ENCODE data around the gene ADGRL1.

Gene ADGRL1

GRCh38 chr19:14138576-14139265 lies 67.2 kb downstream of the ADGRL1 start:
- DNase-seq, result no peak

GRCh38 chr19:14136509-14137281 lies 69.3 kb downstream of the ADGRL1 start, which contains the start of gene ASF1B:
TSS of gene ASF1B (minus strand) at chr19:14136589. CDS start at chr19:14136456, 133 bp downstream.
- peak; percentile 98 for DNase-seq

GRCh38 chr19:14135985-14136508 lies 69.9 kb downstream of the ADGRL1 start:
- no peak for DNase-seq

- no peak for DNase-seq
Measured at GRCh38 chr19:14135355-14135754, 70.6 kb downstream of the ADGRL1 start.

- no peak for DNase-seq
Measured at GRCh38 chr19:14127929-14128509, 78.0 kb downstream of the ADGRL1 start.

GRCh38 chr19:14127176-14127575 lies 78.8 kb downstream of the ADGRL1 start:
- DNase-seq, result no peak

GRCh38 chr19:14122924-14123323 lies 83.0 kb downstream of the ADGRL1 start:
- DNase-seq, result no peak

GRCh38 chr19:14120497-14120780 lies 85.5 kb downstream of the ADGRL1 start:
- DNase-seq, result no peak

- no peak for DNase-seq
Measured at GRCh38 chr19:14119644-14120496, 86.1 kb downstream of the ADGRL1 start.

GRCh38 chr19:14119146-14119545 lies 86.8 kb downstream of the ADGRL1 start:
- no peak for DNase-seq

- peak; percentile 55 for DNase-seq
Measured at GRCh38 chr19:14118165-14119051, 87.6 kb downstream of the ADGRL1 start.

- peak; percentile 98 for DNase-seq
Measured at GRCh38 chr19:14117668-14118164, 88.3 kb downstream of the ADGRL1 start, which contains the start of gene PRKACA. TSS of gene PRKACA (minus strand) at chr19:14117762. CDS start at chr19:14117547, 215 bp downstream.

- DNase-seq, result peak; percentile 27
Measured at GRCh38 chr19:14116918-14117578, 88.9 kb downstream of the ADGRL1 start.

GRCh38 chr19:14116525-14116917 lies 89.4 kb downstream of the ADGRL1 start:
- no peak for DNase-seq

GRCh38 chr19:14115756-14116155 lies 90.2 kb downstream of the ADGRL1 start:
- no peak for DNase-seq

GRCh38 chr19:14114854-14115253 lies 91.1 kb downstream of the ADGRL1 start:
- peak; percentile 65 for DNase-seq

- no peak for DNase-seq
Measured at GRCh38 chr19:14114439-14114838, 91.5 kb downstream of the ADGRL1 start.

- peak; percentile 43 for DNase-seq
Measured at GRCh38 chr19:14113762-14114414, 92.1 kb downstream of the ADGRL1 start.

- DNase-seq, result no peak
Measured at GRCh38 chr19:14112809-14113385, 93.1 kb downstream of the ADGRL1 start.
